H1 (cell line): ENCODE measurements around the gene TRPM1.

ENCODE experiments used
- EP300 ChIP-seq, 2 experiments: IDR thresholded peaks; 1 replicate in 1 of 2; 2 replicates in 1 of 2; pipeline ENCODE4 v1.6.1; 2011 to 2012; ENCODE audit warnings: low read depth in 2 of 2, low read length in 2 of 2, mild to moderate bottlenecking in 2 of 2, borderline replicate concordance in 1 of 2, inconsistent platforms in 1 of 2, moderate library complexity in 1 of 2
- EZH2 ChIP-seq: fragments of 200-600 bp; sonication (generic); IDR thresholded peaks from 2 replicates; pipeline ENCODE4 v1.7.1; 2012; ENCODE audit warnings: low read depth, mild to moderate bottlenecking, moderate library complexity, low read length, inconsistent platforms; ENCODE audit not compliant: severe bottlenecking
- GTF2F1 ChIP-seq: IDR thresholded peaks from 2 replicates; pipeline ENCODE4 v1.6.1; 2012; ENCODE audit warnings: low read depth, low read length, improper control_type of control experiment, borderline replicate concordance
- POLR2A ChIP-seq, 2 experiments: IDR thresholded peaks; 1 replicate in 1 of 2; 2 replicates in 1 of 2; pipeline ENCODE4 v1.6.1; 2011; ENCODE audit warnings: low read depth in 2 of 2, low read length in 2 of 2, mild to moderate bottlenecking in 2 of 2; ENCODE audit errors: control extremely low read depth in 1 of 2
- RAD21 ChIP-seq, 2 experiments: IDR thresholded peaks in 1 of 2; conservative IDR thresholded peaks in 1 of 2; 2 replicates each; pipeline ENCODE4 v1.6.1; 2011; ENCODE audit warnings: low read depth in 2 of 2, low read length in 2 of 2, improper control_type of control experiment in 1 of 2, inconsistent platforms in 1 of 2, mild to moderate bottlenecking in 1 of 2, moderate library complexity in 1 of 2
- SIX5 ChIP-seq: IDR thresholded peaks from 2 replicates; pipeline ENCODE4 v1.6.1; 2011; ENCODE audit warnings: mild to moderate bottlenecking, low read depth, low read length
- SRF ChIP-seq: IDR thresholded peaks from 2 replicates; pipeline ENCODE4 v1.6.1; 2011; ENCODE audit warnings: mild to moderate bottlenecking, low read depth, low read length, moderate library complexity
- YY1 ChIP-seq: IDR thresholded peaks from 2 replicates; pipeline ENCODE4 v1.6.1; 2011; ENCODE audit warnings: low read depth, mild to moderate bottlenecking, low read length
- ZNF274 ChIP-seq: IDR thresholded peaks from 2 replicates; pipeline ENCODE4 v1.7.0; 2012; ENCODE audit warnings: low read length, borderline replicate concordance; ENCODE audit errors: extremely low read depth
- TF ChIP-seq, protein P1 (sequence below): IDR thresholded peaks from 2 replicates; pipeline ENCODE4 v1.6.1; 2011; ENCODE audit warnings: low read depth, mild to moderate bottlenecking, low read length; ENCODE audit not compliant: insufficient read depth
- TF ChIP-seq, protein P2 (sequence below), 3 experiments: IDR thresholded peaks; 1 replicate in 2 of 3; 2 replicates in 1 of 3; pipeline versions ENCODE4 v1.5.1 to v1.6.1; 2011; ENCODE audit warnings: low read length in 3 of 3, mild to moderate bottlenecking in 3 of 3, inconsistent platforms in 2 of 3, low read depth in 1 of 3, moderate library complexity in 1 of 3; ENCODE audit not compliant: insufficient read depth in 1 of 3; ENCODE audit errors: control extremely low read depth in 1 of 3

DNA sequence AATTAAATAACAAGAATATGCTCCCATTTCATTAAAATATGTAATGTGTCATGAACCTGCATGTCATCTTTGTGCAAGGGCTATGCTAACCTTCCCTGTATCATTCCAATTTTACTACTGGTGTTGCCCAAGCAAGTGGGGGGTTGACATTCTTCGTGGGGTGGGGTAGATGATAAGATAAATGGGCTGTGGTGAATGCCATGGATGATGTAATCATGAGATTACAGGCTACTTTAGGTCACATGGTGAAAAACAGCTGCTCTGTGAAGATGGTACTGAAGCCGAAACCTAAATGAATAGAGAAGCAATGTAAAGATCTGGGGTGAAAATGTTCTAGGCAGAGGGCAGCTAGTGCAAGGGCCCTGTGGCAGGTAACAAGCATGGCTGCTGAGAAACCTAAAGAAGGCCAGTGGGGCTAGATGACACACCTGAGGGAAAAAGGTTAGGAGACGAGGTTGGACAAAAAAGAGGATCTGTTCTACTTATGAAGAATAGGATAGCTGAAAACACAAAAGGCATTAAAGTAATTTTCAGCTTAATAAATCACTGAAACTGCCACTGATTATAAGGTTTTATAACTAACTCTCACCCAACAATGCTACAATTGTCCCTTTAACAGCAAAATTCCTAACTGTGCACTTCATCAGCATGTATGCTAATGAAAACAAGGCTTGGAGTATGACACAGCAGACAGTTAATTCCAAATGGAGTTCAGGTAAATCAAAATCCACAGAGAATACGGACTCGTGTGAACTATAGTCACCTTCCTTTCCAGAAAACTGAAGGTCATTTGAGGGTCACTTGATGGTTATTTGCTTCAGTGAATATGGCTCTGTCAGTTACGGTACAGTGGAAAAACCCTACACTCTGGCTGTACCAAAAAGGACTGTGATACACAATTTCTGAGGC lies 145.1 kb downstream of the TRPM1 start:
- TF ChIP-seq, protein P1, sequence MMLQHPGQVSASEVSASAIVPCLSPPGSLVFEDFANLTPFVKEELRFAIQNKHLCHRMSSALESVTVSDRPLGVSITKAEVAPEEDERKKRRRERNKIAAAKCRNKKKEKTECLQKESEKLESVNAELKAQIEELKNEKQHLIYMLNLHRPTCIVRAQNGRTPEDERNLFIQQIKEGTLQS, result no peak
- TF ChIP-seq SIX5, result no peak
- TF ChIP-seq GTF2F1, result no peak
- TF ChIP-seq YY1, result no peak
- TF ChIP-seq, protein P2, sequence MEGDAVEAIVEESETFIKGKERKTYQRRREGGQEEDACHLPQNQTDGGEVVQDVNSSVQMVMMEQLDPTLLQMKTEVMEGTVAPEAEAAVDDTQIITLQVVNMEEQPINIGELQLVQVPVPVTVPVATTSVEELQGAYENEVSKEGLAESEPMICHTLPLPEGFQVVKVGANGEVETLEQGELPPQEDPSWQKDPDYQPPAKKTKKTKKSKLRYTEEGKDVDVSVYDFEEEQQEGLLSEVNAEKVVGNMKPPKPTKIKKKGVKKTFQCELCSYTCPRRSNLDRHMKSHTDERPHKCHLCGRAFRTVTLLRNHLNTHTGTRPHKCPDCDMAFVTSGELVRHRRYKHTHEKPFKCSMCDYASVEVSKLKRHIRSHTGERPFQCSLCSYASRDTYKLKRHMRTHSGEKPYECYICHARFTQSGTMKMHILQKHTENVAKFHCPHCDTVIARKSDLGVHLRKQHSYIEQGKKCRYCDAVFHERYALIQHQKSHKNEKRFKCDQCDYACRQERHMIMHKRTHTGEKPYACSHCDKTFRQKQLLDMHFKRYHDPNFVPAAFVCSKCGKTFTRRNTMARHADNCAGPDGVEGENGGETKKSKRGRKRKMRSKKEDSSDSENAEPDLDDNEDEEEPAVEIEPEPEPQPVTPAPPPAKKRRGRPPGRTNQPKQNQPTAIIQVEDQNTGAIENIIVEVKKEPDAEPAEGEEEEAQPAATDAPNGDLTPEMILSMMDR (IDR thresholded peaks at IDR 0.05; ENCODE audit: control extremely low read depth in 1 of 3, insufficient read depth in 1 of 3, low read depth in 1 of 3, low read length in 3 of 3), result no peak
- no peak for TF ChIP-seq SRF
- TF ChIP-seq EP300 (IDR thresholded peaks at IDR 0.05; ENCODE audit: borderline replicate concordance in 1 of 2, low read depth in 2 of 2, low read length in 2 of 2), result no peak
- TF ChIP-seq POLR2A (IDR thresholded peaks at IDR 0.05; ENCODE audit: control extremely low read depth in 1 of 2, low read depth in 2 of 2, low read length in 2 of 2), result no peak
- TF ChIP-seq ZNF274, result no peak
- no peak for TF ChIP-seq RAD21 (IDR thresholded peaks at IDR 0.05 in 1 of 2, conservative IDR thresholded peaks at IDR 0.05 in 1 of 2; ENCODE audit: low read depth in 2 of 2, low read length in 2 of 2)
- no peak for TF ChIP-seq EZH2
